Esophagus muscularis mucosa (tissue), 4 donors: ENCODE data around the gene TTLL3. TPM values are rescaled to one million over a fixed set of nuclear protein-coding genes. Genes with fewer than 3 reads are reported as not detected.

Experiments used
- DNase-seq: peaks from one replicate; pipeline ENCODE4 v3.0.0-alpha.2; 2017; ENCODE audit errors: extremely low spot score
- H3K27ac ChIP-seq, 4 donors: fragments of 200-600 bp; sonication (generic); replicated peaks in 1 of 4; 1 replicate in 3 of 4; 2 replicates in 1 of 4; pipeline ENCODE4 v1.5.1; 2016 to 2019; ENCODE audit warnings: mild to moderate bottlenecking in 1 of 4
- H3K27me3 ChIP-seq, 4 donors: fragments of 200-600 bp; sonication (generic); one replicate each; pipeline versions ENCODE4 v1.5.1 to v1.6.0; 2016 to 2019
- H3K36me3 ChIP-seq, 4 donors: fragments of 200-600 bp; sonication (generic); one replicate each; pipeline ENCODE4 v1.5.1; 2016 to 2019
- H3K4me1 ChIP-seq, 4 donors: fragments of 200-600 bp; sonication (generic); one replicate each; pipeline ENCODE4 v1.5.1; 2016 to 2019
- H3K4me3 ChIP-seq, 4 donors: fragments of 200-600 bp; sonication (generic); 1 replicate in 2 of 4; 2 replicates in 2 of 4; pipeline ENCODE4 v1.5.1; 2016 to 2019; ENCODE audit warnings: mild to moderate bottlenecking in 4 of 4, moderate library complexity in 1 of 4
- H3K9me3 ChIP-seq, 4 donors: fragments of 200-600 bp; sonication (generic); 1 replicate in 3 of 4; 2 replicates in 1 of 4; pipeline ENCODE4 v1.5.1; 2016 to 2019
- CTCF ChIP-seq, 3 experiments: fragments of 200-600 bp in 2 of 3; fragments of 450-650 bp in 1 of 3; sonication (generic) in 2 of 3; IDR thresholded peaks; one replicate each; pipeline ENCODE4 v1.5.1; 2017 to 2019; ENCODE audit warnings: antibody characterized with exemption in 3 of 3, mild to moderate bottlenecking in 2 of 3, moderate library complexity in 1 of 3
- EP300 ChIP-seq: sonication (generic); formaldehyde crosslinking; IDR thresholded peaks from one replicate; pipeline ENCODE4 v1.6.1; 2017; ENCODE audit warnings: antibody characterized with exemption
- POLR2A ChIP-seq: fragments of 450-650 bp; IDR thresholded peaks from one replicate; pipeline ENCODE4 v1.6.1; 2017; ENCODE audit warnings: antibody characterized with exemption, moderate library complexity, mild to moderate bottlenecking, low read depth
- POLR2AphosphoS5 ChIP-seq, 2 donors: sonication (generic); formaldehyde crosslinking; IDR thresholded peaks; one replicate each; pipeline ENCODE4 v1.6.1; 2017; ENCODE audit warnings: antibody characterized with exemption in 2 of 2
- WGBS: methylation state at CpG from one replicate; pipeline ENCODE4 v1.1.5; 2018; 5-methylcytosine and 5-hydroxymethylcytosine counted together
- intact Hi-C: fragments of 100-400 bp; cut with DNase I; formaldehyde crosslinking; loops from one replicate; pipeline ENCODE4 v1.15.1; 2023
- total RNA-seq, 4 donors: library from RNA; depleted of rRNA; stranded (reverse); fragments of >200 nt; gene quantifications; one replicate each; pipeline versions ENCODE4 v1.1.0 to v1.2.1, GENCODE V29; 2016

The TTLL3 gene
- total RNA-seq, 4 donors from 2014 or later, result 15.5 to 56.5 (median 25.6) TPM

- intact Hi-C loops, result no loop called here
- Histone ChIP-seq H3K4me1 (no peaks in the 10 kb centered on the region), H3K27ac (no peak overlapping the region), H3K4me3 (no peak overlapping the region), H3K27me3 (no peaks in the 10 kb centered on the region), H3K36me3 (peaks cover 0 to 49% (median 25%) of the 10 kb centered on the region in 4 donors), H3K9me3 (no peaks in the 10 kb centered on the region)
- 90% methylated on average over 7 of the region's 7 CpGs for WGBS
- TF ChIP-seq CTCF (IDR thresholded peaks at IDR 0.05) (no peak), POLR2A (no peak), EP300 (no peak), POLR2AphosphoS5 (IDR thresholded peaks at IDR 0.05) (no peak)
- no peak for DNase-seq
Measured at GRCh38 chr3:9818666-9819335, 8.7 kb downstream of the TTLL3 start.

- Histone ChIP-seq H3K4me1 (no peaks in the 10 kb centered on the region), H3K27me3 (no peaks in the 10 kb centered on the region), H3K4me3 (no peak overlapping the region), H3K27ac (no peak overlapping the region), H3K36me3 (peaks cover 0 to 34% (median 18%) of the 10 kb centered on the region in 4 donors), H3K9me3 (no peaks in the 10 kb centered on the region)
- no peak for DNase-seq
- 93% methylated on average over 12 of the region's 12 CpGs for WGBS
- intact Hi-C loops, result no loop called here
- TF ChIP-seq CTCF (IDR thresholded peaks at IDR 0.05) (no peak), POLR2A (no peak), POLR2AphosphoS5 (IDR thresholded peaks at IDR 0.05) (no peak), EP300 (no peak)
Measured at GRCh38 chr3:9820543-9820942, 10.5 kb downstream of the TTLL3 start.

DNA sequence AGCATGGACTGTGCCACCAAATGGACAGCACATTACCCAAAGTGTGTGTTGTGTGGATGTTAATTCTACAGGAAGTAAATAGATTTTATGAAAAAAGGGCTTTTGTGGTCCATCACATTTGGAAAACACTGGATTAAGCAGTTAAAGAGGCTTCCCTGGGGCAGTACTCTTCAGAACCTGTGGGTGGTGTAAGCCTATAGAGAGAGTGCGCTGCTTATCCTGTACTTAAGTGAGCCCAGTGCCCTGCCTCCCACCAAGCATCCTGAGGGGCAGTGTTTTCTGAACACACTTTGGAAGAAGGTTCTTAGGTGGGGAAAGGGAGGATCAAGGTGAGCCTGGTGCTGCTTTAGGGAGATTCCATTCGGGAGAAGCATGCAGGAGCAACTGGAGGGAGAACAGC lies 10.9 kb downstream of the TTLL3 start:
- Histone ChIP-seq H3K27ac (no peak overlapping the region), H3K36me3 (peaks cover 0 to 33% (median 16%) of the 10 kb centered on the region in 4 donors), H3K9me3 (no peaks in the 10 kb centered on the region), H3K4me1 (no peaks in the 10 kb centered on the region), H3K27me3 (no peaks in the 10 kb centered on the region), H3K4me3 (no peak overlapping the region)
- peak in 1 of 3 experiments; percentile 12 for TF ChIP-seq CTCF (IDR thresholded peaks at IDR 0.05)
- no peak for TF ChIP-seq POLR2A
- no peak for TF ChIP-seq EP300
- TF ChIP-seq POLR2AphosphoS5 (IDR thresholded peaks at IDR 0.05), result no peak
- no peak for DNase-seq
- intact Hi-C loops, result no loop called here
- WGBS, result 90% methylated on average over 1 of the region's 2 CpGs

DNA sequence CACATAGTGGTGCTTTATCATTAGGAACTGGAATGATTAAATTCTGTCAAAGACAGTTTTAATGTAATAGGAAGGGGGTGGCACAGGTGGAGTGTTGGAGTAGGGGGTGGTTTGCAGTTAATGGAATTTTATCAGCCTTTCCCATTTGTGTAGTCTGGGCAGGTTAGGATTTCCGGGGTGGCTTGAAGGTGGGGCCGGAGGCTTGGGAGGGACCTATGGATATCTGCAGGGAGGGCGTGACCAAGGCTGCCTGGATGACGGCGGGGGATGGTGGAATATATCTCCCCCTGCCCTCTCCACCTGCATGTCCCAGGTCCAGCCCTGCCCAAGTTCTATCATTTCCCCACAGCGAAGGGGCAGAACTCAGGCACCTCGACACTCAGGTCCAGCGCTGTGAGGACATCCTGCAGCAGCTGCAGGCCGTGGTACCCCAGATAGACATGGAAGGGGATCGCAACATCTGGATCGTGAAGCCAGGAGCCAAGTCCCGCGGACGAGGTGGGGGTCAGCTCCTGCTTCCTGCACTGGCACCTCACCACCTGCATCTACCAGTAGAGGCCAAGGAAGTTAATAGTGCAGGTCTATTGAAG lies 15.5 kb downstream of the TTLL3 start:
- no peaks in the 10 kb centered on the region for H3K27me3 ChIP-seq
- TF ChIP-seq POLR2AphosphoS5 (IDR thresholded peaks at IDR 0.05) (no peak), CTCF (IDR thresholded peaks at IDR 0.05) (no peak), EP300 (no peak), POLR2A (no peak)
- H3K9me3 ChIP-seq, result no peaks in the 10 kb centered on the region
- intact Hi-C loops, result no loop called here
- 72% methylated on average over 10 of the region's 14 CpGs for WGBS
- H3K27ac ChIP-seq, result no peak overlapping the region
- H3K4me3 ChIP-seq, result no peak overlapping the region
- DNase-seq, result no peak
- H3K4me1 ChIP-seq, result no peaks in the 10 kb centered on the region
- peaks cover 8 to 45% (median 33%) of the 10 kb centered on the region in 4 donors for H3K36me3 ChIP-seq
